Activated CD8-positive, alpha-beta T cell treated with anti-CD3 and anti-CD28 coated beads for 36 hours (primary cell): ENCODE data around the gene HTR6. TPM values are rescaled to one million over a fixed set of nuclear protein-coding genes. Genes with fewer than 3 reads are reported as not detected.

Experiments used
- ATAC-seq: fragments of 200-7000 bp; cut with Tn5 transposase; one replicate; pipeline ENCODE4 v1.10.0; 2021; ENCODE audit warnings: mild to moderate bottlenecking, moderate library complexity
- CTCF ChIA-PET: fragments of 350-600 bp; sonication (Branson Sonifier 250); formaldehyde crosslinking; loops from one replicate; lab custom pipeline; 2021; ENCODE audit warnings: antibody characterized with exemption; lab: Charles Lee
- POLR2A ChIA-PET: fragments of 350-600 bp; sonication (Branson Sonifier 250); formaldehyde crosslinking; loops from one replicate; lab custom pipeline; 2021; ENCODE audit warnings: antibody characterized with exemption; lab: Charles Lee
- DNase-seq: peaks from one replicate; pipeline ENCODE4 v3.0.0-alpha.2; 2020
- H3K27ac Mint-ChIP-seq: one replicate; pipeline ENCODE4 v1.8.0; 2021; ENCODE audit warnings: mild to moderate bottlenecking, mixed read lengths
- H3K27me3 Mint-ChIP-seq: one replicate; pipeline ENCODE4 v1.8.0; 2021; ENCODE audit warnings: mixed read lengths
- H3K36me3 Mint-ChIP-seq: one replicate; pipeline ENCODE4 v1.8.0; 2021; ENCODE audit warnings: low read depth, mixed read lengths
- H3K4me1 Mint-ChIP-seq: one replicate; pipeline ENCODE4 v1.8.0; 2021; ENCODE audit warnings: low read depth, mixed read lengths
- H3K4me3 Mint-ChIP-seq: one replicate; pipeline ENCODE4 v1.8.0; 2021; ENCODE audit warnings: mild to moderate bottlenecking, moderate library complexity, mixed read lengths
- H3K9me3 Mint-ChIP-seq: one replicate; pipeline ENCODE4 v1.8.0; 2021; ENCODE audit warnings: mixed read lengths
- CTCF ChIP-seq: fragments of 200-600 bp; IDR thresholded peaks from one replicate; pipeline ENCODE4 v1.8.0; 2022; ENCODE audit warnings: antibody characterized with exemption, mild to moderate bottlenecking
- intact Hi-C: fragments of 100-400 bp; cut with micrococcal nuclease; formaldehyde crosslinking; loops from one replicate; pipeline ENCODE4 v1.10.0; 2022
- total RNA-seq, 2 experiments: library from RNA; stranded (reverse); gene quantifications; one replicate each; pipeline ENCODE4 v1.2.3, GENCODE V29; 2021

HTR6 gene
- total RNA-seq, 2 experiments from 2014 or later = not detected

GRCh38 chr1:19679691-19680090 lies 15.0 kb downstream of the HTR6 start:
- ChIA-PET POLR2A (interaction anchor here (1.1 kb wide), 1 partner anchor 18 kb away, joined by 3 read pairs; no protein-coding TSS in a partner anchor), CTCF (interaction anchor here (3.5 kb wide), 1 partner anchor 18 kb away, joined by 21 read pairs; no protein-coding TSS in a partner anchor)
- H3K9me3 Mint-ChIP-seq = no peaks in the 10 kb centered on the region
- DNase-seq (no peak), ATAC-seq (no peak)
- no peaks in the 10 kb centered on the region for H3K4me1 Mint-ChIP-seq
- H3K4me3 Mint-ChIP-seq = no peak overlapping the region
- H3K27ac Mint-ChIP-seq = no peak overlapping the region
- TF ChIP-seq CTCF = no peak
- peaks cover 3% of the 10 kb centered on the region for H3K27me3 Mint-ChIP-seq
- intact Hi-C loops = no loop called here
- H3K36me3 Mint-ChIP-seq = no peaks in the 10 kb centered on the region

- CTCF ChIA-PET = interaction anchor here (1.5 to 3.5 kb wide), 2 partner anchors 19 to 24 kb away, joined by 3 to 21 read pairs; no protein-coding TSS in a partner anchor
- ATAC-seq = no peak
- POLR2A ChIA-PET = interaction anchor here (1.1 kb wide), 1 partner anchor 19 kb away, joined by 3 read pairs; no protein-coding TSS in a partner anchor
- Mint-ChIP-seq H3K9me3 (no peaks in the 10 kb centered on the region), H3K27ac (no peak overlapping the region), H3K4me1 (no peaks in the 10 kb centered on the region), H3K4me3 (no peak overlapping the region), H3K27me3 (no peaks in the 10 kb centered on the region), H3K36me3 (no peaks in the 10 kb centered on the region)
- intact Hi-C loops = no loop called here
- TF ChIP-seq CTCF = no peak
- DNase-seq = no peak
Measured at GRCh38 chr1:19680644-19681043, 16.0 kb downstream of the HTR6 start.

GRCh38 chr1:19682257-19682656 lies 17.6 kb downstream of the HTR6 start:
- DNase-seq = no peak
- Mint-ChIP-seq H3K27ac (no peak overlapping the region), H3K9me3 (no peaks in the 10 kb centered on the region), H3K4me1 (no peaks in the 10 kb centered on the region), H3K27me3 (no peaks in the 10 kb centered on the region), H3K4me3 (no peak overlapping the region), H3K36me3 (peaks cover 2% of the 10 kb centered on the region)
- CTCF ChIA-PET = interaction anchor here (1.2 to 3.5 kb wide), 2 partner anchors 20 to 21 kb away, joined by 4 to 21 read pairs; no protein-coding TSS in a partner anchor
- no peak for ATAC-seq
- intact Hi-C loops = no loop called here
- POLR2A ChIA-PET = interaction anchor here (1.4 to 1.7 kb wide), 3 partner anchors 9 to 368 kb away, joined by 3 to 5 read pairs (median 4); no protein-coding TSS in a partner anchor
- TF ChIP-seq CTCF = no peak

- no peaks in the 10 kb centered on the region for H3K27me3 Mint-ChIP-seq
- H3K27ac Mint-ChIP-seq = no peak overlapping the region
- no peak overlapping the region for H3K4me3 Mint-ChIP-seq
- CTCF ChIA-PET = interaction anchor here (1.2 to 3.5 kb wide), 2 partner anchors 21 kb away, joined by 4 to 21 read pairs; no protein-coding TSS in a partner anchor
- H3K36me3 Mint-ChIP-seq = peaks cover 5% of the 10 kb centered on the region
- intact Hi-C loops = no loop called here
- ATAC-seq = no peak
- POLR2A ChIA-PET = interaction anchor here (1.4 to 1.7 kb wide), 3 partner anchors 10 to 368 kb away, joined by 3 to 5 read pairs (median 4); no protein-coding TSS in a partner anchor
- DNase-seq = no peak
- H3K4me1 Mint-ChIP-seq = peaks cover 6% of the 10 kb centered on the region
- TF ChIP-seq CTCF = no peak
- peaks cover 4% of the 10 kb centered on the region for H3K9me3 Mint-ChIP-seq
Measured at GRCh38 chr1:19682901-19683300, 18.2 kb downstream of the HTR6 start.

- POLR2A ChIA-PET = interaction anchor here (0.9 to 1.7 kb wide), 2 partner anchors 28 to 369 kb away, joined by 3 to 4 read pairs; no protein-coding TSS in a partner anchor
- no peak for TF ChIP-seq CTCF
- CTCF ChIA-PET = interaction anchor here (1.2 to 3.5 kb wide), 3 partner anchors 20 to 21 kb away, joined by 4 to 21 read pairs (median 15); no protein-coding TSS in a partner anchor
- H3K36me3 Mint-ChIP-seq = peaks cover 10% of the 10 kb centered on the region
- H3K4me3 Mint-ChIP-seq = no peak overlapping the region
- ATAC-seq (no peak), DNase-seq (no peak)
- peaks cover 4% of the 10 kb centered on the region for H3K9me3 Mint-ChIP-seq
- H3K4me1 Mint-ChIP-seq = peaks cover 10% of the 10 kb centered on the region
- no peaks in the 10 kb centered on the region for H3K27me3 Mint-ChIP-seq
- H3K27ac Mint-ChIP-seq = no peak overlapping the region
- intact Hi-C loops = no loop called here
Measured at GRCh38 chr1:19683351-19683750, 18.7 kb downstream of the HTR6 start.
